GM19438 (cell line): Measurements from ENCODE around the gene PARP3.

ENCODE experiments used
- ATAC-seq: cut with Tn5 transposase; IDR thresholded peaks from one replicate; pipeline ENCODE4 v1.9.1; 2021; ENCODE audit warnings: low read depth; ENCODE audit not compliant: unreplicated experiment

PARP3 gene

GRCh38 chr3:51933471-51934138 lies 8.6 kb upstream of the PARP3 start:
- no peak for ATAC-seq

DNA sequence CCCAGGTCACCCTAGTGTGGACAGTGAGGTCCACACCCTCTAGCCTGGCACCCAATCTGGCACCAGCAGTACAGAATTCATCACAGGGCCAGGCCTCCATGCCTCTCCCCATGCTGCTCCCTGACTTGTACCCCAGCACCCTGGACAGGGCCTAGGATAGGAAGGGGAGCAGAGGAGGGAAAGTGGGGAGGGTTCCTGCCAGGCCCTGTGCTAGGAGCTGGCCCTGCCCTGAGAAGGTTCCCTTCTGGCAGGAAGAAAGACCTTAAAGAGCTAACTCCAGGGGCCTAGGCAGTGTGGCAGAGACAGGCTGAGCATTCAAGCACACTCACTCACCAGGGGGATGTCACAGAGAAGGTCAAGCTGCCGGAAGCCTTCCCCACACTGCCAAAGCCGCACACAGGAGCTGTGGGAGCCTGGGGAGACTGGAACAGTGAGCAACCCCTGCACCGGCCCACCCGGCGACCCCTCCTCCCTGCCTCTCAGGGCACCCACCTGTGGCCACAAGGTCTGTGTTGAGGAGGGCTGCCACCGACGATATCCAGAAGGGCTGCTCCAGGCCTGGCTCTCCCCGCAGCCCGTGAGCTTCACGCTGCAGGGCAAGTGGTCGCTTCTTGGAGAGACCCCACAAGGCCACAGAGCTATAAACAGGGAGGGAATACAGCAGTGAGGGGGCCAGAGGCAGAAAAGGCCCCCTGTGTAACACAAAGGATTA lies 7.9 kb upstream of the PARP3 start:
- no peak for ATAC-seq

DNA sequence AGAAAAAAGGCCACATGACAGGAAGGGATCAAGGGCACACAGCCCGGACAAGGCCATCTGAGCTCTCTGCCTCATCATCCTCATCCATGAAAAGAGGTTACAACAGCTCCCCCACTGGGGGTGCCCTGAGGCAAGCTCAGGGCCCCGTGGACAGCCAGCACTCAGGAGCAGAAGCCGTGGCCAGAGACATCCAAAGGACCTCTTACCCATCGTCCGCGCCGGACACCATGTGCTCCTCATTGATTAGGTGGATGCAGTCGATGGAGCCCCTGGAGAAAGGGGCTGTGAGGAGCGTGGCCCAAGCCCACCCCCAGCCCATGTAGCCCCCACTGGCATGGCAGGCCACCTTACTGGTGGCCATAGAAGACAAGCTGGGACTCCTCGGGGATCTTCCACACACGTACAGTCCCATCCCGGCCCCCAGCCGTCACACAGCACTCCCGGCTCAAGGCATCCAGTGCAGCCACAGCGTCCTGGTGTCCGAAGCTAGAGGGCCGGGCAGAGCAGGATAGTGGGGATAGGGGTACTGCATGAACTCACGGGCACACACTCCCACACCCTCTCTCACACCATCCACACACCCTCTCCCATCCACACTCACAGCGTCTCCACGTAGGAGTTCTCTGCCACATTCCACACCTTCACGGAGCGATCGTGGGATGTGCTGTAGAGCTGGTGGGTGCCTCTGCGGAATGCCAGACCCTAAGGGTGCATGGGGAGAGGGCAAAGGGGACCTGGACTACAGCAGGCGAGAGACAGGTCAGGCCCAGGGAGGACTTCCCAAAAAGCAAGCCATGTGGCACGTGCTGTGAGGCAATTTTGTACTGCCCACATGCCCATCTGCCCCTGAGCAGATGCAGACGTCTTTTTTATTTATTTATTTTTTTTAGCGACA lies 6.9 kb upstream of the PARP3 start:
- no peak for ATAC-seq

GRCh38 chr3:51935886-51936755 lies 6.0 kb upstream of the PARP3 start:
- ATAC-seq: no peak

DNA sequence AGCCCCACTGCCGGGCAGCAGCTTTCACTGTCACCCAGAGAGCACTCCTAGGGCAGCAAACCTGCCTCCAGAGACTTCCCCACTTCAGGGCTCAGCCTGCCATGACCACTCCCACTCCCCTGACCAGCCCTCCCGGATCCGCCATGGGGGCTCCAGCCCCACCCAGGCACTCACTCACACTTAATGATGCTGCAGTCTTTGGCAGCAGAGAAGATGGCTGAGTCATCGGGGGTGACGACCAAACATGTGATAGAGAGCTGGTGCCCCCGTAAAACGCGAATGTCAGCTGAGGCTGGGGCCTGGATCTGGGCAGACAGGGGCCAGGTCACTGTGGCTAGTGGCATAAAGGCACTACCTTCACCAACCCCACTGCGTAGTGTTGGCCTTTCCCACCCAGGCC lies 5.1 kb upstream of the PARP3 start:
- no peak for ATAC-seq

DNA sequence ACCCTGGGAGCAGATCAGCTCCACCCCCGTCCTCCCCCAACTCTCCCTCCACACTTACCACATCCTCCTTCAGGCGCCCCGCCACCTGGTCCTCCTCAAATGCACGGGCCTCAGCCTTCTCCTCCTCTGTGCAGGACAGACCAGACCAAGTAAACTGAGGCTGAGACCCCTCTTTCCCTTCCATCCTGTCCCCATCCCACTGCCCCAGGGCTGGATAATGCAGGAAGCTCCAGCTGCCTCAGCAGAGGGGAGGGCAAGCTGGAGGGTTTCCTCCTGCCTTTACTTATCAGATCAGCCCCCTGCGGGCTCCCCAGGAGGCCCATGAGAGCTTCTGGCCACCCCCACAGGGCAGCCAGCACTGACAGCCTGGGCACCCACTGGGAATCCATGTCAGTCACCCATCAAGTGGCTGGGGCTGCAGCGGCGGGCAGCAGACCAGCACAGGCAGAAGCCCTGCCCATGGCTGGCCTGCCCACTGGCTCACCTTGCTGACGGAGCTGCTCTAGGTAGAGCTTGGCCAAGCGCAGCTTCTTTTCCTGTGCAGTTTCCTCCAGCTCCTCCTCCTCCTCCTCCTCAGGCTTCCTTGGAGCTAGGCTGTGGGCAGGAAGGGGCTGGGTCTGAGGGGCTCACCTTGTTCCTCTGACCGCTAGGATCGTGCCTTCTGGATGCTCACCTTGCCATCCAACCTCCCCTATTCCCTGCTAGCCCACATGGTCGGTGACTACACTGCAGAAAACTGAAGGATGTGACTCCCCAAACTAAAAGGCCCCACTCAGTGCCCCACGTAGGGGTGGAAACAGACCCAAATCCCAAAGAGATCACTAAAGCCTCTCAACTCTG lies 4.3 kb upstream of the PARP3 start:
- no peak for ATAC-seq

DNA sequence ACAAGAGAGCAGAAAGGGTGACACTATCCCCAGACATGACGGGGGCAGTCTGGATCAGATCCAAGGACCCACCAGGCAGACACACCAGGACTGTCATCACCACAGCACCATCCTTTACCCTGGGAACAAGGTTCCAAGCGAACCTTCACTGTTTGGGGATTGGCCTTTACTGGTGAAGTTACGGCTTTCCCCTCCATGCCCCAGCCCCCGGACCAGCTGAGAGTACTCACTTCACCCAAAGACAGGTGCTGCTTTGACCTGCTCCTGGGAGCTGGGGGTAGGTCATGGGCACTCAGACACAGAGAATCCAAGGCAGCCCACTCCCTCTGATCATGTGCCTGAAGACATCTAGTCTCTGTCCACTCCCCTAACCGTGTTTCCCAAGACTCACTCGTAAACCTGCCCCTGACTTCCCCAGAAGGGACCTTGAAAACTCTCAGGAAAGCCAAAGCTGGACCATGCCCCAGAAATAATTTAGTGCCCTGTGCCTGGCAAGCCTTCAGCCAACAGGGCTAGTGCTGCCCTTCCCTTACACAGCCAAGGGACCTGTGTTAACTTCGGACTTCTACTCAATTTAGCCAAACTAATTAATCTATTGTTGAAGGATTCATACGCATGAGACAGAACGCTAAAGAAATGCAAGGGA lies 3.3 kb upstream of the PARP3 start:
- ATAC-seq: no peak

DNA sequence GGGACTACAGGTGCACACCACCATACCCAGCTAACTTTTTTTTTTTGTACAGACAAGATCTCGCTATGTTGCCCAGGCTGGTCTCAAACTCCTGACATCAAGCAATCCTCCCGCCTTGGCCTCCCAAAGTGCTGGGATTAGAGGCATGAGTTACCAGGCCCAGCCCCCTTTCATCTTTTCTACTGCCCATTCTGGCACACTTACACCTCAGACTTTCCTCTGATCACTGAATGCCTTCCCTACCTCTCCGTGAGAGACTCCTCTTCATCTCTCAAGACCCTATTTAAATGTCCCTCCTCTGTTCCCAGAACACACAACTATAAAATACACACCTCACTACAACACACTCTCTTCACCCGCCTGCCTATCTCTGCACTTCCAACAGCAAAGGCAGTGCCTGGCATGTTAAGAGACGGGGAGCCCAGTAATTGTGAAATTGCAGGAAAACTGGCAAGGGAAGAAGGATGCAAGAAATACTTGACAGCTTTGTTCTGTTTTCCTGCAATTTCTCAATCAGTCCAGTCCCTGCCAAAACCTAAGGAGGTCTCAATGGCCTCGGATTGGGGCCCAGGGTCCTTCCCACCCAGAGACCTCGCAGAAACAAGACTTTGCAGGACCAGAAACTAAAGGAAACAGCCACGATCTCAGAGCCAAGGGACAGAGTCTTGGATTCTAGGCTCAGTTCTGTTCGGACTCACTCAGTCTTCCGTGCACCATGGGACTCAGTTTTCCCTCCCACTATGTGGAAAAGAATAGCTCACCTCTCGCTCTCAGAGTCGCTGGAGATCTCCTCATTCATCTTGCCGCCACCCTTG lies 1.3 kb upstream of the PARP3 start:
- no peak for ATAC-seq

DNA sequence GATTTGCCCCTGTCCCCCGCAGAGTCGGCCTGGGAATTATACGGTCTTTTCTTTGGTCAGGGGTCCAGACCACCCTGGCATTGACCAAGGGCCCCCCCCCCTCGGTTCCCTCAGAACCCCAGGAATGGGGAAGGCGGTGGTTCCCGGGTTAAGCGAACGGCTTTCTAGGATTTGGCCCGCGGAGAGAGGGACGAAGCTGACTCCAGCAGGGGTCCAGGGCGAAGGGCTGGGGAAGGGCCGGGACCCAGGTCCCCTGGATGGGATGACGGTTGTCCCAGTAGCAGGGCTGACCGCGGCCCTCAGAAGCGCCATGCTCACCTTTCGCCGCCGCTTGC lies 733 bp upstream of the PARP3 start:
- no peak for ATAC-seq

DNA sequence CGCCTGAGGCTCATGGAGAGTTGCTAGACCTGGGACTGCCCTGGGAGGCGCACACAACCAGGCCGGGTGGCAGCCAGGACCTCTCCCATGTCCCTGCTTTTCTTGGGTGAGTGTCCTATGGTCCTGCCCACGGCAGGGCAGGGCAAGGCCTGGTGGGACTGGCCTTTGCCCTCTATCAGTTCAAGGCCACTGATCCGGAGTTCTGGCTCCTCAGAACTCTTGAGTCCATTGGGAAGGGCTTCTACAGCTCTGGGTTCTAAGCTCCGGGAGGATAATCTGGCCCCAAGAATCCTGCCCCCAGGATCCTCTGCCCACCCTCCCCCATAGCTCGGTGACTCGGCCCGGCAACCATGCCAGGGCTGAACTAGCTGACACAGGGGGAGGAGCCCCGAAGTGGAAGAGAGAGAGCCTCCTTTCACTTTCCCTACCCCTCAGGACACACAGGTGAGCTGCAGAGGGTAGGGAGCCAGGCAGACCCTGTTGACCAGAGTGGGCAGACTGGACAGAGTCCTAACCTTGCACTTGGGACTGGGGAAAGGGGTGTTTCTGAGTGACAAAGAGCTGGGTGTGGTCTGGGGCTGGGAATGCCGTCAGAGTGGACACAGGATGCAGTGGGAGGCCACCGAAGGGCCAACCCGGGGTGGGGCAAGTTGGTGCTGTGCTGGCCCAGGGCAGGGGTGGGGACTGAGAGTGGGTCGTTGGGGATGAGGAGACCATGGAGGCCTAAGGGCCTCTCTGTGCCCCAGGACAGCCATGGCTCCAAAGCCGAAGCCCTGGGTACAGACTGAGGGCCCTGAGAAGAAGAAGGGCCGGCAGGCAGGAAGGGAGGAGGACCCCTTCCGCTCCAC lies 664 bp downstream of the PARP3 start:
- ATAC-seq: no peak

DNA sequence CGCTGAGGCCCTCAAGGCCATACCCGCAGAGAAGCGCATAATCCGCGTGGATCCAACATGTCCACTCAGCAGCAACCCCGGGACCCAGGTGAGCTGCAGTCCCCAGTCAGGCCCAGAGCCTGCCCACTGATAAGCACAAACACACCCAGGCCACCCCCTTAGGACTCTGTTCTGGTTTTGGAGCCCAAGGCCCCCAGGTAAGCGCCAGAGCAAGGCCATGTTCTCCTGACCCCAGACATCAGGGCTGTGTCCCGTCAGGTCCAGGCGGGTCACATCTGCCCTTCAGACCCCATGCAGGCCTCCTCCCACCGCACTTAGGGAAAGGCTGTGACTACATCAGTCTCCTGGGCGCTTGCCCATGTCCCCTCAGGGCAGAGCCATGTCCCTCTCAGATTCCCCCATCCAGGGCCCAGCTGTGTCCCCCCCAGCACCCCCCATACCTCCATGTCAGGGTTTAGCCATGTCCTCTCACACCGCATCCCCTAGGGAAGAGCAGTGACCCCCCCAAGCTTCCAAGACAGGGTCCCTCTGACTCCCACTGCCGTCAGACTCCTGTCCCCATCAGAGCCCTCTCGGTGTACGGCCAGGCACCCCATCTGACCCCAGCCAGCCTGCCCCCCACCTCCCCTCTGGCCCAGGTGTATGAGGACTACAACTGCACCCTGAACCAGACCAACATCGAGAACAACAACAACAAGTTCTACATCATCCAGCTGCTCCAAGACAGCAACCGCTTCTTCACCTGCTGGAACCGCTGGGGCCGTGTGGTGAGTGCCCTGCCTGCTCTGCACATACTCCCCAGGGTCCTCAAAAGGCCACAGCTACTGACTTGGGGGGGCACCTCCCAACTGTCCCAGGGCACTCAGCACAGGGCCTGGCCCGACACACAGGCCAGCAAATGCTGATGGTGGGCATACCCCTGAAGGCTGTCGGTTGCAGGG lies 1.6 kb downstream of the PARP3 start:
- ATAC-seq: no peak

DNA sequence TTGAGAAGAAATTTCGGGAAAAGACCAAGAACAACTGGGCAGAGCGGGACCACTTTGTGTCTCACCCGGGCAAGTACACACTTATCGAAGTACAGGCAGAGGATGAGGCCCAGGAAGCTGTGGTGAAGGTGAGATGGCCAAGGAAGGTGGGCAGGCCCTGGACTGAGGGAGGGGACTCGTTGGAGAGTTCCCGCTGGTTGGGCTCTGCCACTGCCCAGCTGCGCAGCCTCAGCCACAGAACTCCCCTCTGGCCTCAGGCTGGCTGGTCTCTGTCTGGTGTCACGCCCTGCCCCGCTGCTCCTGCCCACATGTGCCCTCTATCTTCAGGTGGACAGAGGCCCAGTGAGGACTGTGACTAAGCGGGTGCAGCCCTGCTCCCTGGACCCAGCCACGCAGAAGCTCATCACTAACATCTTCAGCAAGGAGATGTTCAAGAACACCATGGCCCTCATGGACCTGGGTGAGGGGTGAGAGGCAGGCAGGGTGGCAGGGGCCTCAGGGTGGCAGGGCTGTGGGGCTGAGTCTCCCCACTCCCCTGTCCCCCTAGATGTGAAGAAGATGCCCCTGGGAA lies 2.4 kb downstream of the PARP3 start:
- no peak for ATAC-seq

- no peak for ATAC-seq
These were observed 3.1 kb downstream of the PARP3 start for GRCh38 chr3:51945031-51945840.

DNA sequence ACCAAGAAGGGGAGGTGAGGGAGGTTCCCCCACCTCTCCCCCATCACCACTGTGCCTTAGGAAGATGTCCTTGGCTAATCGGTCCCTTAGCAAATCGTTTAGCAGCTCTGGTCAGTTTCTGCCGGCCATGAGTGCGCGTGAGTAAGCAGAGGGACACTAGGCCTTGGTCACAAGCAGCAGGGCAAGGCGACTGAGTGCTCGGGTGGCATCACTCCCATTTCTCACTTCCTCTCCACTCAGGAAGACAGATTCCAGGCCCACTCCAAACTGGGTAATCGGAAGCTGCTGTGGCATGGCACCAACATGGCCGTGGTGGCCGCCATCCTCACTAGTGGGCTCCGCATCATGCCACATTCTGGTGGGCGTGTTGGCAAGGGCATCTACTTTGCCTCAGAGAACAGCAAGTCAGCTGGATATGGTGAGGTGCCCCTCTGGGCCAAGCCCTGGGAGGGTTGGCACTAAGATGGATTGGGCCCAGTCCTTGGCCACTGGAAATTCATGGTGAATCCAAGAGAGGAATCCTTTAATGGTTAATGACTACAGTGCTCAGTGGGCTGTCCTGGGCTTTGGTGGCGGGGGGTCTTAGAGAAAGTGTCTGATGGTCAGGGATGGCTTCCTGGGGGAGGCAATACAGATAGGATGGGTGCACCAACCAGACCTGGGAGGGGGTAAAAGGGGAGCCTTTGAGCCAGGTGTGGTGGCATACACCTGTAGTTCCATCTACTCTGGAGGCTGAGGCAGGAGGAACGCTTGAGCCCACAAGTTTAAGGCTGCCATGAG lies 4.0 kb downstream of the PARP3 start:
- no peak for ATAC-seq

DNA sequence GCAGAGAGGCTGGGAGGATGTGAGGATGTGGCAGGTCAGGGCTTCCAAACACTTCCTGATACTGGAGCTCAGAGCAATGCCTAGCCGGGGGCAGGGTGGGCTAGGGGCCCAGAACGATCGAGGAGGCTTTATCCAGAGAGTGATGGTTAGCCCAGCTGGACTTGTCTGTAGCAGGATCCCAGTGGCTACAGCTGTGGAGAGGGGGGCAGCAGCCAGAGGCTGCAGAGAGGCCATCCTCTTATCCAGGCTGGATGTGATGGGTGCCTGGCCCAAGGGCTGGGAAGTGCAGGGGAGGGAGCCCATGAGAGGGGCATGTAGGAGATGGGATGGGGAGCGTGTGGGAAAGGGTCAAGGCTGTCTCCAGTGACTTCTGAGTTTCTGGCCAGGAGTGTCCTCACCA lies 4.6 kb downstream of the PARP3 start:
- ATAC-seq: no peak
